A673 (cell line): ENCODE measurements around the gene MLLT11. TPM values are rescaled to one million over a fixed set of nuclear protein-coding genes. Genes with fewer than 3 reads are reported as not detected.

Source experiments
- BruUV-seq: library from RNA; stranded (reverse); fragments of 400-500 nt; replicated peaks from 2 replicates; lab custom pipeline; 2021; lab: Mats Ljungman, UMichigan
- CTCF ChIA-PET: fragments of 300-600 bp; sonication (Branson Sonifier 250); formaldehyde crosslinking; loops from one replicate; lab custom pipeline; 2022; ENCODE audit warnings: antibody characterized with exemption; lab: Charles Lee
- POLR2A ChIA-PET: fragments of 300-600 bp; sonication (Branson Sonifier 250); formaldehyde crosslinking; loops from one replicate; lab custom pipeline; 2022; ENCODE audit warnings: antibody characterized with exemption; ENCODE audit not compliant: low non-redundant PET; lab: Charles Lee
- DNase-seq: peaks from one replicate; pipeline ENCODE4 v3.0.0-alpha.2; 2015; ENCODE audit warnings: low spot score
- H3K27ac ChIP-seq: fragments of 200-600 bp; sonication (generic); 2 replicates; pipeline ENCODE4 v1.5.1; 2016; ENCODE audit warnings: mixed run types, low read depth, mild to moderate bottlenecking, mixed read lengths, antibody characterized with exemption, low read length; ENCODE audit not compliant: poor library complexity, severe bottlenecking
- H3K27me3 ChIP-seq: fragments of 200-600 bp; sonication (generic); replicated peaks from 2 replicates; pipeline ENCODE4 v1.6.1; 2017; ENCODE audit warnings: mixed run types, low read depth, mild to moderate bottlenecking, mixed read lengths, antibody characterized with exemption, low read length; ENCODE audit not compliant: insufficient read depth, poor library complexity
- H3K36me3 ChIP-seq: fragments of 200-600 bp; sonication (generic); 2 replicates; pipeline ENCODE4 v1.6.1; 2016; ENCODE audit warnings: mixed run types, mild to moderate bottlenecking, mixed read lengths, antibody characterized with exemption, low read length; ENCODE audit not compliant: insufficient read depth, poor library complexity, severe bottlenecking
- H3K4me1 ChIP-seq: fragments of 200-600 bp; sonication (generic); 2 replicates; pipeline ENCODE4 v1.6.1; 2017; ENCODE audit warnings: mixed run types, mild to moderate bottlenecking, mixed read lengths, antibody characterized with exemption, low read length; ENCODE audit not compliant: insufficient read depth, poor library complexity, severe bottlenecking
- H3K4me3 ChIP-seq: fragments of 200-600 bp; sonication (generic); 2 replicates; pipeline ENCODE4 v1.5.1; 2016; ENCODE audit warnings: low read depth, mixed run types, mild to moderate bottlenecking, mixed read lengths, low read length; ENCODE audit not compliant: poor library complexity, severe bottlenecking
- H3K9me3 ChIP-seq: fragments of 200-600 bp; sonication (generic); 2 replicates; pipeline ENCODE4 v1.6.1; 2016; ENCODE audit warnings: mixed run types, low read depth, mild to moderate bottlenecking, mixed read lengths, antibody characterized with exemption, low read length; ENCODE audit not compliant: poor library complexity, severe bottlenecking
- EZH2 ChIP-seq: fragments of 200-600 bp; sonication (generic); IDR thresholded peaks from 2 replicates; pipeline ENCODE4 v1.6.1; 2017; ENCODE audit warnings: borderline replicate concordance, low read depth, mild to moderate bottlenecking, mixed read lengths, antibody characterized with exemption, low read length; ENCODE audit not compliant: poor library complexity, severe bottlenecking
- intact Hi-C: fragments of 100-400 bp; cut with micrococcal nuclease; formaldehyde crosslinking; loops from one replicate; pipeline ENCODE4 v1.10.0; 2022; ENCODE audit not compliant: unreplicated experiment
- total RNA-seq: library from RNA; stranded (reverse); gene quantifications from 2 replicates; pipeline ENCODE4 v1.2.3, GENCODE V29; 2021
- TF ChIP-seq, protein P1 (sequence below): fragments of 300-800, 200-600 bp; sonication (generic); conservative IDR thresholded peaks from 2 replicates; pipeline ENCODE4 v1.5.1; 2017; ENCODE audit warnings: low read depth, mild to moderate bottlenecking, antibody characterized with exemption, low read length, moderate library complexity, mixed read lengths

Gene MLLT11
- total RNA-seq, 1 experiment from 2014 or later, result 108 TPM

DNA sequence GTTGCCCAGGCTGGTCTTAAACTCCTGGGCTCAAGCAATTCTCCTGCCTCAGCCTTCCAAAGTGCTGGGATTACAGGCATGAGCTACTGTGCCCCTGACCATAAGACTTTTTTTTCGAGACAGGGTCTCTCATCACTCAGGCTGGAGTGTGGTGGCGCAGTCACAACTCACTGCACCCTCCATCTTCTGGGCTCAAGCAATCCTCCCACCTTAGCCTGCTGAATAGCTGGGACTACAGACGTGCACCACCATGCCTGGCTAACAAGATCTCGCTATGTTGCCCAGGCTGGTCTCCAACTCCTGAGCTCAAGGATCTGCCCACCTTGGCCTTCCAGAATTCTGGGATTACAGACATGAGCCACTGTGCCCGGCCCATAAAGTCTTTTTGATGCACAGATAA is 10.7 kb upstream of the MLLT11 start:
- Histone ChIP-seq H3K9me3 (no peaks in the 10 kb centered on the region), H3K4me3 (no peak overlapping the region), H3K27me3 (no peaks in the 10 kb centered on the region), H3K4me1 (peaks cover 4% of the 10 kb centered on the region), H3K27ac (no peak overlapping the region), H3K36me3 (peaks cover 26% of the 10 kb centered on the region)
- ChIA-PET POLR2A (no interaction called here), CTCF (no interaction called here)
- intact Hi-C loops, result no loop called here
- TF ChIP-seq EZH2, result no peak
- TF ChIP-seq, protein P1, sequence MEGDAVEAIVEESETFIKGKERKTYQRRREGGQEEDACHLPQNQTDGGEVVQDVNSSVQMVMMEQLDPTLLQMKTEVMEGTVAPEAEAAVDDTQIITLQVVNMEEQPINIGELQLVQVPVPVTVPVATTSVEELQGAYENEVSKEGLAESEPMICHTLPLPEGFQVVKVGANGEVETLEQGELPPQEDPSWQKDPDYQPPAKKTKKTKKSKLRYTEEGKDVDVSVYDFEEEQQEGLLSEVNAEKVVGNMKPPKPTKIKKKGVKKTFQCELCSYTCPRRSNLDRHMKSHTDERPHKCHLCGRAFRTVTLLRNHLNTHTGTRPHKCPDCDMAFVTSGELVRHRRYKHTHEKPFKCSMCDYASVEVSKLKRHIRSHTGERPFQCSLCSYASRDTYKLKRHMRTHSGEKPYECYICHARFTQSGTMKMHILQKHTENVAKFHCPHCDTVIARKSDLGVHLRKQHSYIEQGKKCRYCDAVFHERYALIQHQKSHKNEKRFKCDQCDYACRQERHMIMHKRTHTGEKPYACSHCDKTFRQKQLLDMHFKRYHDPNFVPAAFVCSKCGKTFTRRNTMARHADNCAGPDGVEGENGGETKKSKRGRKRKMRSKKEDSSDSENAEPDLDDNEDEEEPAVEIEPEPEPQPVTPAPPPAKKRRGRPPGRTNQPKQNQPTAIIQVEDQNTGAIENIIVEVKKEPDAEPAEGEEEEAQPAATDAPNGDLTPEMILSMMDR, result no peak
- no TSS peak for BruUV-seq
- DNase-seq, result no peak

DNA sequence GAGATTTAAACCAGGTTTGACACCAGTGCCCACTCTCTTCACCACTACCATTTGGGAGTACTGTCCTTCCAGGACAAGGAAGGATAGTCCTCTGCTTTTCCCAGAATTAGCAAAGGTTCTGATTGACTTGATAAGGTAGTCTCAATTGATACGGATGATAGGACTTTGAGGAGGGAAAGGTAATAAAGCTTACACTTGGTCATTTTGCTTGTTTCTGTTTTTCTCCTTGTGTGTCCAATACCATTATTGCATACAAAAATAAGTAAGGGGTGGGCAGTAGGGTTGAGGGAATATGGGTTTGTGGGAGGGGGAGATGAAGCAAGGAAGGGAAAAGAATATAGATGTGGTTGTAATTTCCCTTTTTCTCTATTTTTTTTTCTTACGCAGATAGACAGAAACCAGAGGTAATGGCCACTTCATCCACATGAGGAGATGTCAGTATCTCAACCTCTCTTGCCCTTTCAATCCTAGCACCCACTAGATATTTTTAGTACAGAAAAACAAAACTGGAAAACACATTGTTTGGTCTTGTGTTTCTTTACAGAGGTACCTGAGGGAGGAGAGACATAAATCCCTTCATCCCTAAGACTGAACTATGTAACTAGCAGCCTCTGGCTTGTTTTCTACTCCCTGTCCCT is 10.0 kb upstream of the MLLT11 start:
- Histone ChIP-seq H3K27me3 (no peaks in the 10 kb centered on the region), H3K27ac (no peak overlapping the region), H3K4me1 (peaks cover 4% of the 10 kb centered on the region), H3K9me3 (no peaks in the 10 kb centered on the region), H3K4me3 (no peak overlapping the region), H3K36me3 (peaks cover 33% of the 10 kb centered on the region)
- CTCF ChIA-PET, result no interaction called here
- BruUV-seq, result no TSS peak
- intact Hi-C loops, result no loop called here
- DNase-seq, result no peak
- POLR2A ChIA-PET, result no interaction called here
- no peak for TF ChIP-seq EZH2
- TF ChIP-seq, protein P1, result no peak

DNA sequence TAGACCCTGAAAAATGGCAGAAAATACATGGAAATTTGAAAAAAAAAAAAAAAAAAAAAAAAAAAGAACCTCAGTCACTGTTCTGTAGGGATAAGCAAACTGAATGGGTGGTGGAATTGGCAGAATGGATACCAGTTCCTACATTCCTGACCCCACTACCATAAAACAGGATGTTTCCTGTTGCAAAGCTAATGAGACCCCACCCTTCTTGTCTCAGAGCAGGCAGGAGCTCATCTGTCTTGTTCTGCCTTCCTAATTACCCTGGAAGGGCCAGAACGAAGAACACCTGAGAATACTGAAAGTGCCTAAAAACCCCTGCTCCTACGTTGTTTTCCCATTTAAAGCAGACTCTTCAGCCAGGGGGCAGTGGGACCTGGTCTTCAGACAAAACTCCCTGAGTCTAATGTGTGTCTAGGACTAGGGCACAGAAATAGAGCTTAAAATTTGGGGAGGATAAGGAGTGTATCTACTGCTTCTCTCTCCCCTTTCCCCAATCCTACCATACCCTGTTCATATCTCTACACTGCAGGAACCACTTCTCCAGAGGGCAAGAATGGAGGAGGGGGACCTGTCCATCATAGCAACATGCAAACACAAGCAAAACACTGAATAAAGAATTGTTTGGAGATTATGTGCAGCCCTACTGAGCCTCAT is 8.7 kb upstream of the MLLT11 start:
- Histone ChIP-seq H3K4me1 (peaks cover 4% of the 10 kb centered on the region), H3K27me3 (no peaks in the 10 kb centered on the region), H3K4me3 (no peak overlapping the region), H3K9me3 (no peaks in the 10 kb centered on the region), H3K36me3 (peaks cover 44% of the 10 kb centered on the region), H3K27ac (no peak overlapping the region)
- BruUV-seq, result no TSS peak
- ChIA-PET CTCF (no interaction called here), POLR2A (no interaction called here)
- intact Hi-C loops, result no loop called here
- TF ChIP-seq EZH2, result no peak
- TF ChIP-seq, protein P1, result no peak
- DNase-seq, result no peak
